Tibial nerve (tissue), 4 donors: Measurements from ENCODE around the gene C12orf75. TPM values are rescaled to one million over a fixed set of nuclear protein-coding genes. Genes with fewer than 3 reads are reported as not detected.

ENCODE experiments used
- DNase-seq, 2 donors: peaks; one replicate each; pipeline ENCODE4 v3.0.0-alpha.2; 2019; ENCODE audit warnings: low spot score in 2 of 2
- H3K27ac ChIP-seq, 4 donors: fragments of 200-600 bp; sonication (generic) in 3 of 4; one replicate each; pipeline ENCODE4 v1.5.1; 2017 to 2019; ENCODE audit warnings: mild to moderate bottlenecking in 1 of 4
- H3K27me3 ChIP-seq, 2 donors: fragments of 200-600 bp; sonication (generic) in 1 of 2; one replicate each; pipeline versions ENCODE4 v1.5.1 to v1.6.0; 2017 to 2019
- H3K36me3 ChIP-seq, 3 donors: fragments of 200-600 bp; sonication (generic); one replicate each; pipeline ENCODE4 v1.5.1; 2018 to 2019
- H3K4me1 ChIP-seq, 4 donors: fragments of 200-600 bp; sonication (generic) in 3 of 4; one replicate each; pipeline ENCODE4 v1.5.1; 2017 to 2019
- H3K4me3 ChIP-seq, 4 donors: fragments of 200-600 bp; sonication (generic) in 3 of 4; one replicate each; pipeline ENCODE4 v1.5.1; 2017 to 2019; ENCODE audit warnings: mild to moderate bottlenecking in 1 of 4, moderate library complexity in 1 of 4
- H3K9me3 ChIP-seq, 4 donors: fragments of 200-600 bp; sonication (generic) in 3 of 4; one replicate each; pipeline ENCODE4 v1.5.1; 2017 to 2019
- CTCF ChIP-seq, 5 experiments: fragments of 200-600 bp in 3 of 5; fragments of 450-650 bp in 2 of 5; sonication (generic) in 3 of 5; IDR thresholded peaks; one replicate each; pipeline ENCODE4 v1.5.1; 2016 to 2019; ENCODE audit warnings: antibody characterized with exemption in 5 of 5, mild to moderate bottlenecking in 3 of 5, moderate library complexity in 2 of 5
- EP300 ChIP-seq, 2 donors: sonication (generic); formaldehyde crosslinking; IDR thresholded peaks; one replicate each; pipeline ENCODE4 v1.6.1; 2017; ENCODE audit warnings: antibody characterized with exemption in 2 of 2, mild to moderate bottlenecking in 1 of 2
- POLR2A ChIP-seq, 2 donors: fragments of 450-650 bp; IDR thresholded peaks; one replicate each; pipeline ENCODE4 v1.6.1; 2017; ENCODE audit warnings: antibody characterized with exemption in 2 of 2, mild to moderate bottlenecking in 2 of 2, moderate library complexity in 2 of 2
- WGBS, 2 donors: methylation state at CpG; one replicate each; pipeline ENCODE4 v1.1.5; 2018; 5-methylcytosine and 5-hydroxymethylcytosine counted together
- total RNA-seq, 4 donors: library from RNA; depleted of rRNA; stranded (reverse); fragments of >200 nt; gene quantifications; one replicate each; pipeline ENCODE4 v1.1.0, GENCODE V29; 2016

The C12orf75 gene
- total RNA-seq, 4 donors from 2014 or later, result 12.6 to 29.7 (median 18.9) TPM

GRCh38 chr12:105393587-105393986 is 63.1 kb downstream of the C12orf75 start:
- Histone ChIP-seq H3K4me1 (peaks cover 0 to 4% (median 0%) of the 10 kb centered on the region in 4 donors), H3K9me3 (peaks cover 0 to 5% (median 0%) of the 10 kb centered on the region in 4 donors), H3K27ac (no peak overlapping the region), H3K36me3 (no peaks in the 10 kb centered on the region), H3K27me3 (no peaks in the 10 kb centered on the region), H3K4me3 (no peak overlapping the region)
- 20 to 23% methylated on average over 4 of the region's 4 CpGs for WGBS, 2 donors
- DNase-seq, result no peak
- TF ChIP-seq CTCF (IDR thresholded peaks at IDR 0.05) (no peak), EP300 (IDR thresholded peaks at IDR 0.05) (no peak), POLR2A (IDR thresholded peaks at IDR 0.05) (no peak)

DNA sequence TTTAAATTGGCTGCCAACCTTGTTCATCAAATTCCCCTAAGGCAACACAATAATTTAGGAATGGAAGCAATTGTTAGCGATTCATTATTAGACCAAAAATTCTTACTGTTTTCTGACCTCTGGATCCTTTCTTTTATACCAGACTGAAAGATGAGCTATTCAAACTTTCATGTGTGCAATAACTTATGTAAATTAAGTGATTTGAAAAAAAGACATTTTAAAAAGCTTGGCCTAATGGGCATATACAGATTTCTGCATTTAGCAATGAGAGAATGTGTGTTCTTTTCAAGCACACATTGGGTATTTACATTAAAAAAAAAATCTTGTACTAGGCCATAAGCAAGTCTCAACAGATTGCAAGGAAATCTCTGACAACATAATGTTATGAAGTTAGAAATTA is 65.5 kb downstream of the C12orf75 start:
- no peak overlapping the region for H3K4me3 ChIP-seq
- no peak overlapping the region for H3K27ac ChIP-seq
- 75 to 83% methylated on average over 1 of the region's 1 CpG for WGBS, 2 donors

GRCh38 chr12:105396983-105397382 is 66.5 kb downstream of the C12orf75 start:
- H3K27ac ChIP-seq, result no peak overlapping the region
- WGBS, 2 donors, result 87 to 90% methylated on average over 2 of the region's 2 CpGs
- H3K27me3 ChIP-seq, result no peaks in the 10 kb centered on the region
- DNase-seq, result no peak
- H3K36me3 ChIP-seq, result no peaks in the 10 kb centered on the region
- H3K4me1 ChIP-seq, result peaks cover 0 to 4% (median 0%) of the 10 kb centered on the region in 4 donors
- TF ChIP-seq EP300 (IDR thresholded peaks at IDR 0.05) (no peak), CTCF (IDR thresholded peaks at IDR 0.05) (no peak), POLR2A (IDR thresholded peaks at IDR 0.05) (no peak)
- H3K9me3 ChIP-seq, result peaks cover 0 to 9% (median 0%) of the 10 kb centered on the region in 4 donors
- H3K4me3 ChIP-seq, result no peak overlapping the region

More for the DNA sequence above, 65.5 kb downstream of the C12orf75 start:
- no peak for TF ChIP-seq CTCF (IDR thresholded peaks at IDR 0.05)
- no peak for TF ChIP-seq POLR2A (IDR thresholded peaks at IDR 0.05)
- TF ChIP-seq EP300 (IDR thresholded peaks at IDR 0.05), result no peak
- H3K4me1 ChIP-seq, result peaks cover 0 to 4% (median 0%) of the 10 kb centered on the region in 4 donors
- H3K36me3 ChIP-seq, result no peaks in the 10 kb centered on the region
- no peaks in the 10 kb centered on the region for H3K27me3 ChIP-seq
- no peak for DNase-seq
- peaks cover 0 to 9% (median 0%) of the 10 kb centered on the region in 4 donors for H3K9me3 ChIP-seq

- TF ChIP-seq POLR2A (IDR thresholded peaks at IDR 0.05), result no peak
- TF ChIP-seq CTCF (IDR thresholded peaks at IDR 0.05), result no peak
- no peak for TF ChIP-seq EP300 (IDR thresholded peaks at IDR 0.05)
- WGBS, 2 donors, result 84 to 89% methylated on average over 2 of the region's 2 CpGs
- no peak for DNase-seq
- H3K9me3 ChIP-seq, result peaks cover 0 to 9% (median 0%) of the 10 kb centered on the region in 4 donors
- no peaks in the 10 kb centered on the region for H3K27me3 ChIP-seq
- H3K36me3 ChIP-seq, result no peaks in the 10 kb centered on the region
- no peak overlapping the region for H3K27ac ChIP-seq
- no peak overlapping the region for H3K4me3 ChIP-seq
- no peaks in the 10 kb centered on the region for H3K4me1 ChIP-seq
Measured at GRCh38 chr12:105398930-105399329, 68.4 kb downstream of the C12orf75 start.

DNA sequence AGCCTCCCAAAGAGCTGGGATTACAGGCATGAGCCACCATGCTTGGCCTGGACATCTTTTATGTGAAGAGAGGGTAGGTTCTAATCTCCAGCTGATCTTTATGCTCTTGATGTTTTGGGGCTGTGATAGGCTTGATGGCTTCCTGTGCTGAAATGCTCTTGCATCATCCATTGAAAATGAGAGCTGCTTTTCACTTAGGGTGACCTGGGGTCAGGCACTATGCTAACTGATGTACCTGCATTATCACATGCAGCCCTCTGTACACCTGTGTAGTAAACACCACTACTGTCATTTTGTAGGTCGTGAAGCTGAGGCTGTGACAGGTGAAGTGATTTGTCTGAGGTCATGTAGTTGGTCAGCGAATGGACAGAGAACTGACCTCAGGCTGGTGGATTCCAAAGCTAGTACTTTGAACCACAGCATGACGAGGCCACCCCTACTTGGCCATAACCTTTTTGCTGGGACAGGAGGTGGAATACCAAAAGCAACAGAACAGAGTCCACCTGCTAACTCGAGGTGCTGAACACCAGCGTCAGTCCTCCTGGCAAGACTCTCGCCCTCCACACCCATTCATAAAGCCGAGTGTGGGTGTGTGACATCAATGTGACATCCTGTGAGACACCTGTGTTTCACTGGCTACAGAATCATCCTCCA is 69.1 kb downstream of the C12orf75 start:
- H3K9me3 ChIP-seq, result peaks cover 0 to 9% (median 0%) of the 10 kb centered on the region in 4 donors
- no peaks in the 10 kb centered on the region for H3K36me3 ChIP-seq
- H3K27me3 ChIP-seq, result no peaks in the 10 kb centered on the region
- H3K4me1 ChIP-seq, result no peaks in the 10 kb centered on the region
- no peak overlapping the region for H3K4me3 ChIP-seq
- H3K27ac ChIP-seq, result no peak overlapping the region
- no peak for DNase-seq
- TF ChIP-seq POLR2A (IDR thresholded peaks at IDR 0.05), result no peak
- TF ChIP-seq EP300 (IDR thresholded peaks at IDR 0.05), result no peak
- 88 to 94% methylated on average over 7 of the region's 7 CpGs for WGBS, 2 donors
